ENCODE measurements around the gene ZSCAN9. TPM values are rescaled to one million over a fixed set of nuclear protein-coding genes. Genes with fewer than 3 reads are reported as not detected.

The ZSCAN9 gene
- total and polyA plus RNA-seq, 9 of the 15 experiments (the other 6 are each of a cell fraction or from before 2014, with no cell fraction given), result 18.8 to 48.9 (median 28.7) TPM

DNA sequence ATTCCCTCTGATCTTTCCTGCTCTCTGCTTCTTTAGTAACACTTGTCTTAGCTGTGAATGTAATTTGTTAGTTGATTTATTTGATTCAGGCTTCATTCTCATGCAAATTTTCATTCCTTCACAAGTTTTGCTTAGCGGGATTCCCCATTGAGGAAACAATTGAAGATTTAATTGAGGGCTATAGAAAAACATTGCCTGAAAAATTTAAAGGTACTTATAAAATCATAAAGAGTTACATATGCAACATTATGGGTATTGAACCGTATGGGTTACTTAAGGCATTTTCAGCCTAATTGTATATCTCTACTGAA, 11.9 kb upstream of the ZSCAN9 start (continued):
- TF ChIP-seq, protein P1, sequence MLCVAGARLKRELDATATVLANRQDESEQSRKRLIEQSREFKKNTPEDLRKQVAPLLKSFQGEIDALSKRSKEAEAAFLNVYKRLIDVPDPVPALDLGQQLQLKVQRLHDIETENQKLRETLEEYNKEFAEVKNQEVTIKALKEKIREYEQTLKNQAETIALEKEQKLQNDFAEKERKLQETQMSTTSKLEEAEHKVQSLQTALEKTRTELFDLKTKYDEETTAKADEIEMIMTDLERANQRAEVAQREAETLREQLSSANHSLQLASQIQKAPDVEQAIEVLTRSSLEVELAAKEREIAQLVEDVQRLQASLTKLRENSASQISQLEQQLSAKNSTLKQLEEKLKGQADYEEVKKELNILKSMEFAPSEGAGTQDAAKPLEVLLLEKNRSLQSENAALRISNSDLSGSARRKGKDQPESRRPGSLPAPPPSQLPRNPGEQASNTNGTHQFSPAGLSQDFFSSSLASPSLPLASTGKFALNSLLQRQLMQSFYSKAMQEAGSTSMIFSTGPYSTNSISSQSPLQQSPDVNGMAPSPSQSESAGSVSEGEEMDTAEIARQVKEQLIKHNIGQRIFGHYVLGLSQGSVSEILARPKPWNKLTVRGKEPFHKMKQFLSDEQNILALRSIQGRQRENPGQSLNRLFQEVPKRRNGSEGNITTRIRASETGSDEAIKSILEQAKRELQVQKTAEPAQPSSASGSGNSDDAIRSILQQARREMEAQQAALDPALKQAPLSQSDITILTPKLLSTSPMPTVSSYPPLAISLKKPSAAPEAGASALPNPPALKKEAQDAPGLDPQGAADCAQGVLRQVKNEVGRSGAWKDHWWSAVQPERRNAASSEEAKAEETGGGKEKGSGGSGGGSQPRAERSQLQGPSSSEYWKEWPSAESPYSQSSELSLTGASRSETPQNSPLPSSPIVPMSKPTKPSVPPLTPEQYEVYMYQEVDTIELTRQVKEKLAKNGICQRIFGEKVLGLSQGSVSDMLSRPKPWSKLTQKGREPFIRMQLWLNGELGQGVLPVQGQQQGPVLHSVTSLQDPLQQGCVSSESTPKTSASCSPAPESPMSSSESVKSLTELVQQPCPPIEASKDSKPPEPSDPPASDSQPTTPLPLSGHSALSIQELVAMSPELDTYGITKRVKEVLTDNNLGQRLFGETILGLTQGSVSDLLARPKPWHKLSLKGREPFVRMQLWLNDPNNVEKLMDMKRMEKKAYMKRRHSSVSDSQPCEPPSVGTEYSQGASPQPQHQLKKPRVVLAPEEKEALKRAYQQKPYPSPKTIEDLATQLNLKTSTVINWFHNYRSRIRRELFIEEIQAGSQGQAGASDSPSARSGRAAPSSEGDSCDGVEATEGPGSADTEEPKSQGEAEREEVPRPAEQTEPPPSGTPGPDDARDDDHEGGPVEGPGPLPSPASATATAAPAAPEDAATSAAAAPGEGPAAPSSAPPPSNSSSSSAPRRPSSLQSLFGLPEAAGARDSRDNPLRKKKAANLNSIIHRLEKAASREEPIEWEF (CRISPR knock-in tag; IDR thresholded peaks at IDR 0.05), result no peak
- TF ChIP-seq PHF20 (IDR thresholded peaks at IDR 0.05; ENCODE audit: partially characterized antibody), result no peak
- no peak for TF ChIP-seq ZKSCAN1 (IDR thresholded peaks at IDR 0.05; ENCODE audit: low read depth, low read length)
- no peak for TF ChIP-seq ZNF830 (CRISPR knock-in tag; IDR thresholded peaks at IDR 0.05)
- TF ChIP-seq, protein P2, sequence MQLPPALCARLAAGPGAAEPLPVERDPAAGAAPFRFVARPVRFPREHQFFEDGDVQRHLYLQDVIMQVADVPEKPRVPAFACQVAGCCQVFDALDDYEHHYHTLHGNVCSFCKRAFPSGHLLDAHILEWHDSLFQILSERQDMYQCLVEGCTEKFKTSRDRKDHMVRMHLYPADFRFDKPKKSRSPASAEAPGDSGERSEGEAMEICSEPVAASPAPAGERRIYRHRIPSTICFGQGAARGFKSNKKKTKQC (CRISPR knock-in tag; IDR thresholded peaks at IDR 0.05), result no peak
- TF ChIP-seq, protein P3, sequence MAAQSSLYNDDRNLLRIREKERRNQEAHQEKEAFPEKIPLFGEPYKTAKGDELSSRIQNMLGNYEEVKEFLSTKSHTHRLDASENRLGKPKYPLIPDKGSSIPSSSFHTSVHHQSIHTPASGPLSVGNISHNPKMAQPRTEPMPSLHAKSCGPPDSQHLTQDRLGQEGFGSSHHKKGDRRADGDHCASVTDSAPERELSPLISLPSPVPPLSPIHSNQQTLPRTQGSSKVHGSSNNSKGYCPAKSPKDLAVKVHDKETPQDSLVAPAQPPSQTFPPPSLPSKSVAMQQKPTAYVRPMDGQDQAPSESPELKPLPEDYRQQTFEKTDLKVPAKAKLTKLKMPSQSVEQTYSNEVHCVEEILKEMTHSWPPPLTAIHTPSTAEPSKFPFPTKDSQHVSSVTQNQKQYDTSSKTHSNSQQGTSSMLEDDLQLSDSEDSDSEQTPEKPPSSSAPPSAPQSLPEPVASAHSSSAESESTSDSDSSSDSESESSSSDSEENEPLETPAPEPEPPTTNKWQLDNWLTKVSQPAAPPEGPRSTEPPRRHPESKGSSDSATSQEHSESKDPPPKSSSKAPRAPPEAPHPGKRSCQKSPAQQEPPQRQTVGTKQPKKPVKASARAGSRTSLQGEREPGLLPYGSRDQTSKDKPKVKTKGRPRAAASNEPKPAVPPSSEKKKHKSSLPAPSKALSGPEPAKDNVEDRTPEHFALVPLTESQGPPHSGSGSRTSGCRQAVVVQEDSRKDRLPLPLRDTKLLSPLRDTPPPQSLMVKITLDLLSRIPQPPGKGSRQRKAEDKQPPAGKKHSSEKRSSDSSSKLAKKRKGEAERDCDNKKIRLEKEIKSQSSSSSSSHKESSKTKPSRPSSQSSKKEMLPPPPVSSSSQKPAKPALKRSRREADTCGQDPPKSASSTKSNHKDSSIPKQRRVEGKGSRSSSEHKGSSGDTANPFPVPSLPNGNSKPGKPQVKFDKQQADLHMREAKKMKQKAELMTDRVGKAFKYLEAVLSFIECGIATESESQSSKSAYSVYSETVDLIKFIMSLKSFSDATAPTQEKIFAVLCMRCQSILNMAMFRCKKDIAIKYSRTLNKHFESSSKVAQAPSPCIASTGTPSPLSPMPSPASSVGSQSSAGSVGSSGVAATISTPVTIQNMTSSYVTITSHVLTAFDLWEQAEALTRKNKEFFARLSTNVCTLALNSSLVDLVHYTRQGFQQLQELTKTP (IDR thresholded peaks at IDR 0.05; ENCODE audit: low read depth in 1 of 2, partially characterized antibody in 2 of 2), result no peak
- no peak for TF ChIP-seq ETS2 (tag; IDR thresholded peaks at IDR 0.05; ENCODE audit: borderline replicate concordance, poor library complexity, severe bottlenecking)
- TF ChIP-seq, protein P4, sequence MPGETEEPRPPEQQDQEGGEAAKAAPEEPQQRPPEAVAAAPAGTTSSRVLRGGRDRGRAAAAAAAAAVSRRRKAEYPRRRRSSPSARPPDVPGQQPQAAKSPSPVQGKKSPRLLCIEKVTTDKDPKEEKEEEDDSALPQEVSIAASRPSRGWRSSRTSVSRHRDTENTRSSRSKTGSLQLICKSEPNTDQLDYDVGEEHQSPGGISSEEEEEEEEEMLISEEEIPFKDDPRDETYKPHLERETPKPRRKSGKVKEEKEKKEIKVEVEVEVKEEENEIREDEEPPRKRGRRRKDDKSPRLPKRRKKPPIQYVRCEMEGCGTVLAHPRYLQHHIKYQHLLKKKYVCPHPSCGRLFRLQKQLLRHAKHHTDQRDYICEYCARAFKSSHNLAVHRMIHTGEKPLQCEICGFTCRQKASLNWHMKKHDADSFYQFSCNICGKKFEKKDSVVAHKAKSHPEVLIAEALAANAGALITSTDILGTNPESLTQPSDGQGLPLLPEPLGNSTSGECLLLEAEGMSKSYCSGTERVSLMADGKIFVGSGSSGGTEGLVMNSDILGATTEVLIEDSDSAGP (CRISPR knock-in tag; IDR thresholded peaks at IDR 0.05), result no peak
- TF ChIP-seq, protein P5, sequence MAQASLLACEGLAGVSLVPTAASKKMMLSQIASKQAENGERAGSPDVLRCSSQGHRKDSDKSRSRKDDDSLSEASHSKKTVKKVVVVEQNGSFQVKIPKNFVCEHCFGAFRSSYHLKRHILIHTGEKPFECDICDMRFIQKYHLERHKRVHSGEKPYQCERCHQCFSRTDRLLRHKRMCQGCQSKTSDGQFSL (CRISPR knock-in tag; IDR thresholded peaks at IDR 0.05), result no peak
- TF ChIP-seq, protein P5 (tag; IDR thresholded peaks at IDR 0.05), result no peak
- no peak for TF ChIP-seq XRCC4 (IDR thresholded peaks at IDR 0.05; ENCODE audit: extremely low read depth, insufficient read depth, insufficient read length)
- TF ChIP-seq, protein P6, sequence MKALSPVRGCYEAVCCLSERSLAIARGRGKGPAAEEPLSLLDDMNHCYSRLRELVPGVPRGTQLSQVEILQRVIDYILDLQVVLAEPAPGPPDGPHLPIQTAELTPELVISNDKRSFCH (CRISPR knock-in tag; IDR thresholded peaks at IDR 0.05), result no peak
- TF ChIP-seq, protein P6 (tag; IDR thresholded peaks at IDR 0.05), result no peak
- TF ChIP-seq NUFIP1 (IDR thresholded peaks at IDR 0.05; ENCODE audit: partially characterized antibody), result no peak
- TF ChIP-seq TRIM24 (IDR thresholded peaks at IDR 0.05), result 0 out of 4 replicates have a peak, but pooled peaks of 1 of the 2 experiments have one; percentile 1
- TF ChIP-seq BRD9 (IDR thresholded peaks at IDR 0.05; ENCODE audit: low read depth, partially characterized antibody), result no peak

Measured in K562 (cell line).